Activated CD8-positive, alpha-beta memory T cell treated with anti-CD3 and anti-CD28 coated beads, Interleukin-2, amount 50 U/mL, for 1 hour (primary cell): ENCODE results near the gene OR13C8.
"Not testable (repeated sequence)": the region's sequence is repeated elsewhere in the genome, so short reads cannot be mapped to it uniquely, and the experiment has no call there.

ENCODE experiments used
- DNase-seq: peaks from one replicate; pipeline ENCODE4 v3.0.0-alpha.2; 2020; ENCODE audit errors: extremely low read depth

OR13C8 gene, protein sequence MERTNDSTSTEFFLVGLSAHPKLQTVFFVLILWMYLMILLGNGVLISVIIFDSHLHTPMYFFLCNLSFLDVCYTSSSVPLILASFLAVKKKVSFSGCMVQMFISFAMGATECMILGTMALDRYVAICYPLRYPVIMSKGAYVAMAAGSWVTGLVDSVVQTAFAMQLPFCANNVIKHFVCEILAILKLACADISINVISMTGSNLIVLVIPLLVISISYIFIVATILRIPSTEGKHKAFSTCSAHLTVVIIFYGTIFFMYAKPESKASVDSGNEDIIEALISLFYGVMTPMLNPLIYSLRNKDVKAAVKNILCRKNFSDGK

GRCh38 chr9:104568868-104569267, at the start of gene OR13C8:
TSS of gene OR13C8 (plus strand) at chr9:104569168. CDS start at chr9:104569168, 0 bp downstream.
- no peak for DNase-seq

DNA sequence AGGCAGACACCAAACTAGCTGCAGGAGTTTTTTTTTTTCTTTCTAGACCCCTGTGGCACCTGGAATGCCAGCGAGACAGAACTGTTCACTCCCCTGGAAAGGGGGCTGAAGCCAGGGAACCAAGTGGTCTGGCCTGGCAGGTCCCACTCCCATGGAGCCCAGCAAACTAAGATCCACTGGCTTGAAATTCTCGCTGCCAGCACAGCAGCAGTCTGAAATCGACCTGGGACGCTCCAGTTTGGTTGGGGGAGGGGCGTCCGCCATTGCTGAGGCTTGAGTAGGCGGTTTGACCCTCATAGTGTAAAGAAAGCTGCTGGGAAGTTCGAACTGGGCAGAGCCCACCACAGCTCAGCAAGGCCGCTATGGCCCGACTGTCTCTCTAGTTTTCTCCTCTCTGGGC, 48.7 kb upstream of the OR13C8 start:
- not testable (repeated sequence) for DNase-seq

DNA sequence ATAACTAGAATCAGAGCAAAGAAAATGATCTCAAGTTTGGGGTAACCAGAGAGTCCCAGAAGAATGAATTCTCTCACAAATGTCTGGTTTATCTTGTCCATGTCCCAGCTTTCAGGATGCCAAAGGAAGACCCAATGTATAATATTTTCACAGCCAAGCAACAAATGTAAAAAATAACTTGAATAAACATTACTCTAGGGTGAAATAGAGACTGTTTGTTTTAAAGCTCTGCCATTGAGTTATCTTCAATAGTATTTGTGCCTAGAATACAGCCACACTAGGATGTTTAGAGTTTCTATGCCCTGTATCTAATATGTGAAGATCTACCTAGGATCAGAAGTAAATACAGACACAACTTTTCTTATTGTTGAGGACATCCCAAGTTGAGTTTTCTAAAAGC, 41.9 kb upstream of the OR13C8 start, which contains the start of gene OR13C4:
Gene OR13C4 (minus strand): TSS at position 101 of the 400 bp plus-strand sequence. CDS start 0 bp downstream, at position 101.
- DNase-seq = no peak

DNA sequence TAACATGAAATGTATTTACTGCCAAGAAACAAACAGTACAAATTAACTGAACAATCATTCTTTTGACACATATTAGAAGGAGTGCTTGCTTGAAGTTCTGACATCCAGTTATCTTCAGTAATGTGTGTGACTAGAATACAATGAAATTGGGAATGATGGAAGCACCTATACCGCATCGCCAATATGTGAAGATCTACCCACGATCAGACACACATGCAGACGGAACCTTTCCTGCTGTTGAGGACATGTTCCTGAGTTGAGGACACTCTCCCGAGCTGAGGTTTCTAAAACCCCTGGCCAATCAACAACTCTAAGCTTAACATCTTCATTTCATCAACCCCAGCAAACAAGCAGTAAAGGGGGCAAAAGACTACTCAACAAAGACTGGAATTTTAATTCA, 32.2 kb upstream of the OR13C8 start, which contains the start of gene OR13C3:
Gene OR13C3 (minus strand): TSS at position 101 of the 400 bp plus-strand sequence. CDS start 133 bp downstream, outside the sequence.
- no peak for DNase-seq

DNA sequence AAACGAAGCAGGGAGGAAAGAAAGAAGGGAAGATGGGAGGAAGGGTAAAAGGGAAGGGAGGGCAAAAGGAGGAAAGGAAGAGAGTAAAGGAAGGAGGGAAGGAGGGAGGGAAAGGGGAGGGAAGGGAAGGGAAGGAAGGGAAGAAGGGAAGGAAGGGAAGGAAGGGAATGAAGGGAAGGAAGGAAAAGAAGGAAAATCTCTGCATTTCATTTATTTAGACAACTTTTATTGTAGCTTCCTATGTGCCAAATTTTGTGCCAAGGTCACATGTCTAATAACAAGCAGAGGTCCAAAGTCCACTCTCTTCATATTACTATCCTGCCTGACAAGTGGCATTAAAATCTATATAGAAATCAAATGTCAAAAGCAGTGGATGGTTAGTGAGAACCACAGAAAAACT, 29.7 kb upstream of the OR13C8 start:
- DNase-seq = no peak

DNA sequence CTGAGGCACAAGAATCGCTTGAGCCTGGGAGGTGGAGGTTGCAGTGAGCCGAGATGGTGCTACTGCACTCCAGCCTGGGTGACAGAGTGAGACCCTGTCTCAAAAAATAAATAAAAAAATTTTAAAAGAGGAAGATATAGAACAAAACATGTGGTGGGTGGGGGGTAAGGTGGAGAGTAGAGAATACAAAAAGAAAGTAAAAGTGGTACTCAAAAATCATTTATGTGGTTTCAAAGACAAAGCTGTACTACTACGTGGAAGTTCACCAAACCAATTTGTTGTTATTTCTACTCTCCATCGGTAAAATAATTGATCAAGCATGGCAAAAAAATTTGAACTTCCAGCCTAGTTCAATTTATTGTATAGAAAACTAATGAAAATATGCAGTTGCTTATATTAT, 24.3 kb upstream of the OR13C8 start:
- DNase-seq = no peak

- DNase-seq = no peak
Observed at GRCh38 chr9:104553261-104553660, 15.7 kb upstream of the OR13C8 start.

DNA sequence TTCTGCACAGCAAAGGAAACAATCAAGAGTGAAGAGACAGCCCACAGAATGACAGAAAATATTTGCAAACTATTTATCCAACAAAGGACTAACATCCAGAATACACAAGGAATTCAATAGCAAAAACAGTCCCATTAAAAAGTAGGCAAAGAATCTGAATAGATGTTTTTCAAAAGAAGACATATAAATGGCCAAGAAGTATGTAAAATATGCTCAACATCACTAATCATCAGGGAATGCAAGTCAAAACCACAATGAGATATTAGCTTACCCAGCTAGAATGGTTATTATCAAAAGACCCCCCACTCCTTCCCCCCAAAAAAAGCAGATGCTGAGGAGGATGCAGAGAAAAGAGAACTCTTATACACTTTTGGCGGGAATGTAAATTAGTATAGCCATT, 13.4 kb upstream of the OR13C8 start:
- DNase-seq = no peak

DNA sequence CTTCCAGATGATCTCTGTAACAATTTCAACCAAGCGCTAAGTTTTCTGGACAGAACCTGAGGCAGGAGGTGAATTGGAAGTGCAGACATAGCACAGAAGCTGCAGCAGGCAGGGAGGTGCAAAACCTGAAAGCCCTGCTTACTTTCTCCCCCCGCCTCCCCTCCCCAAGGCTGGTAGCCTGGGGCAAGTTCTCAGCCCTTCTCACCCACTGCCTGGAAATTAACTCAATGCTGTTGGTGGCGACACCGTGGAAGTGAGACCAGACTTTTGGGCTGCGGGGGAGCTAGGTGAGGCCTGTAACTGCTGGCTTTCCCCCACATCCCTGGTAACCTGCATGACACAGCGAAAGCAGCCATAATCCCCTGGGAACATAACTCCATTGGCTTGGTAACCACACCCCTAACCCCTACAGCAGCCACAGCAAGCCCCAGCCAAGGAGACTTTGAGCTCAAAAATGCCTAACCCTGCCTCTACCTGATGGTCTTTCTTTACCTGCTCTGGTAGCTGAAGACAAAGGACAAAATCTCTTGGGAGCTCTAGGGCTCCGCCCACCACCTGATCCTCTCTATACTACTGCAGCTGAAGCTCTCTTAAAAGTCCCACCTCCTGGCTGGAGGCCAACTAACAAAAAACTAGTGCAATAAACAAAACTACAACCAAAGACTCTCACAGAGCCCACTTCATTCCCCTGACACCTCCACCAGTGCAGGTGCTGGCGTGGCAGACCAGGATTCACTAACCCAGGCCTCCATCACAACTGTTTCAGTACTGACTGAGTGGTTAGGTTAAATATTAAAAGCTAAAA, 11.9 kb upstream of the OR13C8 start:
- no peak for DNase-seq

- no peak for DNase-seq
Observed at GRCh38 chr9:104564358-104564757, 4.6 kb upstream of the OR13C8 start.

GRCh38 chr9:104572612-104573011, 3.6 kb downstream of the OR13C8 start:
- DNase-seq = no peak

DNA sequence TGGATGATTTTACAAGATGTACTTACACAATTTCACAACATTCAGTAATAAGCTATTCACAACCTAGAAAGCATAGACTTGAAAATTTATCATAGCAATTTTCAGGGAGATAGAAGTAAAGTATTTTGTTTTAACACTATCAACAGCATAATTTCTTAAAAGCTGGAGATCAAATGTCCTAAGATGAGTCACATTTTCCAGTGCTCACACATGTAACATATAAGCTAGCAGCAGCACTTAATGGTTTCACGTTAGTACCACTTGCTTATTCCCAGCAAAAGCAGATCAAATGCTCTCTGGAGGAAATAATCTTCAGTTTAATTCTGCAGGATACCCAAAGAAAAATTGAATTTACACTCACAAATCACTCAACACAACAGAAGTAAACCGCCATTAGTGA, 6.5 kb downstream of the OR13C8 start:
- DNase-seq = no peak

- no peak for DNase-seq
Observed at GRCh38 chr9:104577263-104577662, 8.3 kb downstream of the OR13C8 start.

- no peak for DNase-seq
Observed at GRCh38 chr9:104580562-104580961, 11.6 kb downstream of the OR13C8 start.

DNA sequence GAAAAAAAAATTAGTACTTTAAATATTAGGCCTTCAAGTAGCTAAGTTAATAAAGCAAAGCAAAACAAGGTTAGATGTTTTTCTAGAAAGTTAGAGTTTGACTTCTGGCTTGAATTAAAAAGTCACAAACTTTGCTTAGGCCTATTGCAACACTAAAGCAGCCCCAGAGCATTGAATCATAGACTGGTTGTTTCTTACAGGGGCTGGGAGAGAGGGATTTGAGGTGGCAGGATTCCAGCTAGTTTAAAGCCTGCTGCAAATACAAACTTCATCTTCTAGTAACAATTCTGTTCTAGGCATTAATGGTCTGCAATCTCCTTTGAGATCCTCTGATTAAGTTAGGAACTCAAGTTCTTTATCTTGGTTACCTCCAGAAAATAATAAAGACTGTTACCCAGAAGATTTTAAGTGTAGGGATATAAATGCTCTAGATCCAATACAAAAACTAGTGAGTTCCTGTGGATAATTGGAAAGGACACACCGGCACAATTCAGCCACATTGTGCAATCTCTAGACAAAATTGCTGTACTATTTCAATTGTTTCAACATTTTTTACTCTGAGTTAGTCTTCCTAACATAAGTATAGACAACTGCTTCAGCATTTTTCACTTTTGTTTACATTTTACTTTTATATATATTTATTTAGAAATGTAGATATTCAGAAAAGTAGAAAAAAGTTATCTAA, 17.7 kb downstream of the OR13C8 start:
- no peak for DNase-seq

GRCh38 chr9:104589626-104590025, 20.7 kb downstream of the OR13C8 start:
- DNase-seq = no peak

GRCh38 chr9:104598749-104599148, 29.8 kb downstream of the OR13C8 start:
- not testable (repeated sequence) for DNase-seq

GRCh38 chr9:104599313-104599712, 30.3 kb downstream of the OR13C8 start, which contains the start of gene OR13C5:
TSS of gene OR13C5 (minus strand) at chr9:104599413. CDS start at chr9:104599413, 0 bp downstream.
- DNase-seq = not testable (repeated sequence)

DNA sequence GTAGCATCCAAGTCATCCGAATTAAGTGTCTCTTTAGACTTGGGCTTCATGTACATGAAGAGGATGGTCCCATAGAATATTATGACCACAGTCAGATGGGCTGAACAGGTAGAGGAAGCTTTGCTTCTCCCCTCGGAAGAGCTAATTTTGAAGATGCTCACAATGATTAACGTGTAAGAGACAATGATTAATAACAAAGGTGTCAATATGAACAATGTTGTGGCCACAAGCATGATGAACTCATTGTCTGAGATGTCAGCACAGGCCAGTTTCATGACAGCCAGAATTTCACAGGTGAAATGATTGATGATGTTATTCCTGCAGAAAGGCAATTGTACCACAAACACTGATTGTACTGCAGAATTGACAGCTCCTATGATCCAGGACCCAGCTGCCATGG, 35.8 kb downstream of the OR13C8 start:
- no peak for DNase-seq

- not testable (repeated sequence) for DNase-seq
Observed at GRCh38 chr9:104605527-104605926, 36.6 kb downstream of the OR13C8 start, which contains the start of gene OR13C2. TSS of gene OR13C2 (minus strand) at chr9:104605627. CDS start at chr9:104605627, 0 bp downstream.

DNA sequence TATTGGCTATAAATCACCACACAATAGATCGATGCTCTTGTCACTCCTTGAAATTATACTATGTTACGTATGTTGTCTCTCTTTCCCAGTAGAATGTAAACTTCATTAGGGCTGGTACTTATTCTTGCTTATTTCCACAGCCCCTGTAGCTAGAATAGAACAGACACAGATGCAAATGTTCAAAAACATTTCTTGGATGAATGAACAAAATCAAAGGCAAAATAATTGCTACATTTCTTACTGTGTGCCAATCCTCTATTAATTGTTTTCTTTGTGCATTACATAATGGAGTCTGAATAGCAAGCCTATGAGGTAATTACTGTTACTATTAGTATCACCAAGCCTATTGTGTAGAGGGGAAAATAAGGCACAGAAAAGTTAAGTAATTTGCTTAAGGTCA, 37.2 kb downstream of the OR13C8 start:
- no peak for DNase-seq

GRCh38 chr9:104608336-104608735, 39.4 kb downstream of the OR13C8 start:
- no peak for DNase-seq
